NCI-H1048 (cell line): Measurements from ENCODE around the gene BTBD6.

ENCODE experiments used
- DNase-seq: peaks from one replicate; lab custom pipeline; 2025; lab: John Stamatoyannopoulos, UW

Gene BTBD6

GRCh38 chr14:105248368-105249181 lies at the start of gene BTBD6:
Gene BTBD6 (plus strand): TSS chr14:105248533. CDS start chr14:105248712, 179 bp downstream.
- DNase-seq: peak; percentile 67

- no peak for DNase-seq
Observed at GRCh38 chr14:105198588-105198987, 49.7 kb upstream of the BTBD6 start.

- DNase-seq: no peak
Observed at GRCh38 chr14:105199093-105199492, 49.2 kb upstream of the BTBD6 start.

GRCh38 chr14:105200074-105200473 lies 48.3 kb upstream of the BTBD6 start:
- no peak for DNase-seq

GRCh38 chr14:105200641-105201040 lies 47.7 kb upstream of the BTBD6 start:
- DNase-seq: no peak

GRCh38 chr14:105201156-105201924 lies 47.0 kb upstream of the BTBD6 start:
- no peak for DNase-seq

GRCh38 chr14:105201925-105202513 lies 46.3 kb upstream of the BTBD6 start:
- no peak for DNase-seq

GRCh38 chr14:105203057-105203531 lies 45.2 kb upstream of the BTBD6 start:
- no peak for DNase-seq

- DNase-seq: no peak
Observed at GRCh38 chr14:105203701-105204100, 44.6 kb upstream of the BTBD6 start.

GRCh38 chr14:105204206-105204930 lies 44.0 kb upstream of the BTBD6 start:
- DNase-seq: no peak

- DNase-seq: no peak
Observed at GRCh38 chr14:105204931-105205672, 43.2 kb upstream of the BTBD6 start.

GRCh38 chr14:105205673-105206208 lies 42.6 kb upstream of the BTBD6 start:
- DNase-seq: no peak

GRCh38 chr14:105206873-105207272 lies 41.5 kb upstream of the BTBD6 start:
- no peak for DNase-seq

GRCh38 chr14:105207460-105207901 lies 40.9 kb upstream of the BTBD6 start:
- DNase-seq: no peak

- no peak for DNase-seq
Observed at GRCh38 chr14:105207996-105208737, 40.2 kb upstream of the BTBD6 start.

GRCh38 chr14:105208738-105209075 lies 39.6 kb upstream of the BTBD6 start:
- DNase-seq: no peak

GRCh38 chr14:105209091-105209490 lies 39.2 kb upstream of the BTBD6 start:
- DNase-seq: no peak

GRCh38 chr14:105209646-105210045 lies 38.7 kb upstream of the BTBD6 start:
- no peak for DNase-seq

GRCh38 chr14:105210266-105211025 lies 37.9 kb upstream of the BTBD6 start:
- no peak for DNase-seq
